DMS153 (cell line): ENCODE results near the gene SORCS1.

Experiments used
- DNase-seq: peaks from one replicate; lab custom pipeline; 2025; lab: John Stamatoyannopoulos, UW

SORCS1 gene

GRCh38 chr10:106816318-106817085 is 348.0 kb downstream of the SORCS1 start:
- DNase-seq = no peak

GRCh38 chr10:106815427-106816043 is 349.0 kb downstream of the SORCS1 start:
- no peak for DNase-seq

- no peak for DNase-seq
These were observed 359.4 kb downstream of the SORCS1 start for GRCh38 chr10:106804992-106805582.

GRCh38 chr10:106802949-106803348 is 361.6 kb downstream of the SORCS1 start:
- DNase-seq = no peak

GRCh38 chr10:106799776-106800175 is 364.7 kb downstream of the SORCS1 start:
- no peak for DNase-seq

GRCh38 chr10:106795619-106796018 is 368.9 kb downstream of the SORCS1 start:
- no peak for DNase-seq

GRCh38 chr10:106793617-106794016 is 370.9 kb downstream of the SORCS1 start:
- DNase-seq = no peak

GRCh38 chr10:106789623-106790022 is 374.9 kb downstream of the SORCS1 start:
- no peak for DNase-seq

GRCh38 chr10:106788982-106789381 is 375.5 kb downstream of the SORCS1 start:
- DNase-seq = no peak

- DNase-seq = no peak
These were observed 379.0 kb downstream of the SORCS1 start for GRCh38 chr10:106785528-106785927.

GRCh38 chr10:106780632-106781031 is 383.9 kb downstream of the SORCS1 start:
- DNase-seq = no peak

GRCh38 chr10:106777841-106778240 is 386.7 kb downstream of the SORCS1 start:
- DNase-seq = no peak

- DNase-seq = no peak
These were observed 389.4 kb downstream of the SORCS1 start for GRCh38 chr10:106775127-106775526.

GRCh38 chr10:106772957-106773356 is 391.5 kb downstream of the SORCS1 start:
- DNase-seq = no peak

GRCh38 chr10:106771154-106771553 is 393.4 kb downstream of the SORCS1 start:
- DNase-seq = no peak

GRCh38 chr10:106768204-106768603 is 396.3 kb downstream of the SORCS1 start:
- DNase-seq = no peak

GRCh38 chr10:106765928-106766327 is 398.6 kb downstream of the SORCS1 start:
- no peak for DNase-seq

- no peak for DNase-seq
These were observed 399.2 kb downstream of the SORCS1 start for GRCh38 chr10:106765241-106765754.

- DNase-seq = no peak
These were observed 400.1 kb downstream of the SORCS1 start for GRCh38 chr10:106764360-106764759.

- no peak for DNase-seq
These were observed 402.6 kb downstream of the SORCS1 start for GRCh38 chr10:106761906-106762305.

- no peak for DNase-seq
These were observed 407.0 kb downstream of the SORCS1 start for GRCh38 chr10:106757521-106757920.

GRCh38 chr10:106751091-106751490 is 413.4 kb downstream of the SORCS1 start:
- no peak for DNase-seq

GRCh38 chr10:106746868-106747267 is 417.6 kb downstream of the SORCS1 start:
- DNase-seq = no peak
